GM23338 (cell line): ENCODE data around the gene AMBP. TPM values are rescaled to one million over a fixed set of nuclear protein-coding genes. Genes with fewer than 3 reads are reported as not detected.

Source experiments
- ATAC-seq: fragments of 200-7000 bp; cut with Tn5 transposase; 3 replicates; pipeline ENCODE4 v1.9.1; 2020
- DNase-seq: peaks from one replicate; pipeline ENCODE4 v3.0.0-alpha.2; 2015; ENCODE audit warnings: low spot score
- H2AFZ ChIP-seq: fragments of 200-600 bp; sonication (generic); 2 replicates; pipeline ENCODE4 v1.8.0; 2016; ENCODE audit warnings: antibody characterized with exemption, mild to moderate bottlenecking, moderate library complexity
- H3F3A ChIP-seq: fragments of 200-600 bp; sonication (generic); replicated peaks from 2 replicates; pipeline ENCODE4 v1.8.0; 2017; ENCODE audit warnings: antibody characterized with exemption, mixed run types, low read depth
- H3K27ac ChIP-seq: fragments of 200-600 bp; sonication (generic); 2 replicates; pipeline ENCODE4 v1.6.1; 2016; ENCODE audit warnings: low read depth
- H3K27me3 ChIP-seq: fragments of 200-600 bp; sonication (generic); 2 replicates; pipeline ENCODE4 v1.8.0; 2016; ENCODE audit warnings: mild to moderate bottlenecking, mixed run types, moderate library complexity; ENCODE audit not compliant: insufficient read depth
- H3K36me3 ChIP-seq: fragments of 200-600 bp; sonication (generic); 2 replicates; pipeline ENCODE4 v1.8.0; 2016; ENCODE audit warnings: mild to moderate bottlenecking; ENCODE audit not compliant: insufficient read depth
- H3K4me1 ChIP-seq: fragments of 200-600 bp; sonication (generic); 2 replicates; pipeline ENCODE4 v1.8.0; 2016; ENCODE audit warnings: mild to moderate bottlenecking, moderate library complexity; ENCODE audit not compliant: insufficient read depth
- H3K4me2 ChIP-seq: fragments of 200-600 bp; sonication (generic); 2 replicates; pipeline ENCODE4 v1.7.1; 2017; ENCODE audit warnings: mixed run types
- H3K4me3 ChIP-seq: fragments of 200-600 bp; sonication (generic); 2 replicates; pipeline ENCODE4 v1.6.1; 2016; ENCODE audit warnings: mixed run types
- H3K79me2 ChIP-seq: fragments of 200-600 bp; sonication (generic); replicated peaks from 2 replicates; pipeline ENCODE4 v1.8.0; 2017; ENCODE audit warnings: mild to moderate bottlenecking; ENCODE audit not compliant: insufficient read depth
- H3K9me2 ChIP-seq: fragments of 200-600 bp; sonication (generic); 2 replicates; pipeline ENCODE4 v1.8.0; 2017; ENCODE audit not compliant: insufficient read depth
- H4K20me1 ChIP-seq: fragments of 200-600 bp; sonication (generic); replicated peaks from 2 replicates; pipeline ENCODE4 v1.8.0; 2017; ENCODE audit warnings: mild to moderate bottlenecking; ENCODE audit not compliant: insufficient read depth
- H3K27ac Mint-ChIP-seq: 2 replicates; pipeline ENCODE4 v1.8.0; 2020; ENCODE audit warnings: inconsistent platforms, mild to moderate bottlenecking, moderate library complexity, mixed read lengths
- H3K27me3 Mint-ChIP-seq: 3 replicates; pipeline ENCODE4 v1.8.0; 2022; ENCODE audit warnings: low read depth, mild to moderate bottlenecking, moderate library complexity, mixed read lengths, inconsistent platforms; ENCODE audit not compliant: insufficient read depth, poor library complexity
- H3K36me3 Mint-ChIP-seq: 3 replicates; pipeline ENCODE4 v1.8.0; 2021; ENCODE audit warnings: low read depth, mild to moderate bottlenecking, inconsistent platforms, moderate library complexity, mixed read lengths
- H3K4me1 Mint-ChIP-seq: 3 replicates; pipeline ENCODE4 v1.8.0; 2020; ENCODE audit warnings: mild to moderate bottlenecking, inconsistent platforms, mixed read lengths
- H3K4me3 Mint-ChIP-seq: 3 replicates; pipeline ENCODE4 v1.8.0; 2021; ENCODE audit warnings: moderate library complexity, mild to moderate bottlenecking, inconsistent platforms, mixed read lengths
- H3K9me3 Mint-ChIP-seq: 3 replicates; pipeline ENCODE4 v1.8.0; 2020; ENCODE audit warnings: moderate library complexity, mild to moderate bottlenecking, inconsistent platforms, mixed read lengths
- CREB1 ChIP-seq: fragments of 250-450 bp; sonication (Bioruptor Pico); IDR thresholded peaks from 2 replicates; pipeline ENCODE4 v1.5.0; 2020; ENCODE audit warnings: low read depth, mild to moderate bottlenecking, moderate library complexity
- ETS1 ChIP-seq: IDR thresholded peaks from 2 replicates; pipeline ENCODE4 v1.6.1; 2016; ENCODE audit warnings: antibody characterized with exemption
- EZH2 ChIP-seq: fragments of 200-600 bp; sonication (generic); IDR thresholded peaks from one replicate; pipeline ENCODE4 v1.8.0; 2017; ENCODE audit warnings: antibody characterized with exemption, mild to moderate bottlenecking, low read depth; ENCODE audit not compliant: unreplicated experiment
- EZH2phosphoT487 ChIP-seq: fragments of 200-600 bp; sonication (generic); IDR thresholded peaks from one replicate; pipeline ENCODE4 v1.8.1; 2018; ENCODE audit warnings: antibody characterized with exemption; ENCODE audit not compliant: unreplicated experiment
- POLR2AphosphoS5 ChIP-seq: IDR thresholded peaks from 2 replicates; pipeline ENCODE4 v1.6.1; 2016; ENCODE audit warnings: antibody characterized with exemption, low read depth
- REST ChIP-seq: IDR thresholded peaks from one replicate; pipeline ENCODE4 v1.6.1; 2018; ENCODE audit warnings: antibody characterized with exemption; ENCODE audit not compliant: unreplicated experiment
- ZNF114 ChIP-seq: fragments of 250-450 bp; sonication (Bioruptor Pico); IDR thresholded peaks from 2 replicates; pipeline ENCODE4 v1.5.0; 2020; ENCODE audit warnings: mild to moderate bottlenecking, moderate library complexity
- ZNF331 ChIP-seq: fragments of 250-450 bp; sonication (Bioruptor Pico); IDR thresholded peaks from 2 replicates; pipeline ENCODE4 v1.5.0; 2020; ENCODE audit warnings: low read depth, mild to moderate bottlenecking, moderate library complexity
- polyA plus RNA-seq: library from polyadenylated mRNA; unstranded; fragments of >200 nt; fragmentation: Nextera tagmentation; extraction: Ambion mirVana; gene quantifications from 2 replicates; pipeline ENCODE4 v1.2.1, GENCODE V29; 2016
- total RNA-seq: library from RNA; depleted of rRNA; stranded (reverse); fragments of >200 nt; shearing (Covaris generic); gene quantifications from 2 replicates; pipeline ENCODE4 v1.2.3, GENCODE V29; 2014

AMBP gene
- total and polyA plus RNA-seq, 2 experiments from 2014 or later, result 1.3 to 2.0 TPM

GRCh38 chr9:114123031-114123977 is 45.2 kb upstream of the AMBP start (continued):
- no peak for TF ChIP-seq REST
- TF ChIP-seq POLR2AphosphoS5, result no peak
- no peak for TF ChIP-seq ETS1
- TF ChIP-seq ZNF114, result no peak
- TF ChIP-seq EZH2phosphoT487, result no peak

- Histone ChIP-seq H3K36me3 (no peaks in the 10 kb centered on the region), H3K4me2 (no peak overlapping the region), H3K4me3 (no peak overlapping the region), H3K27ac (no peak overlapping the region), H2AFZ (no peak overlapping the region), H3K9me2 (no peaks in the 10 kb centered on the region), H3K27me3 (no peaks in the 10 kb centered on the region), H3K4me1 (no peaks in the 10 kb centered on the region), H3K79me2 (no peaks in the 10 kb centered on the region), H3F3A (no peaks in the 10 kb centered on the region), H4K20me1 (no peaks in the 10 kb centered on the region)
- Mint-ChIP-seq H3K27ac (no peak overlapping the region), H3K4me3 (no peak overlapping the region), H3K27me3 (peaks cover 10% of the 10 kb centered on the region), H3K4me1 (peaks cover 11% of the 10 kb centered on the region), H3K36me3 (no peaks in the 10 kb centered on the region; the same call in 2 of the 3 replicates), H3K9me3 (no peaks in the 10 kb centered on the region)
- no peak for ATAC-seq
- TF ChIP-seq REST, result no peak
- TF ChIP-seq ZNF331 (CRISPR knock-in tag), result no peak
- no peak for TF ChIP-seq ZNF114
- TF ChIP-seq CREB1 (CRISPR knock-in tag), result no peak
- no peak for TF ChIP-seq EZH2
- no peak for TF ChIP-seq EZH2phosphoT487
- no peak for DNase-seq
These were observed 44.3 kb upstream of the AMBP start for GRCh38 chr9:114122136-114123027.
